Fibroblast of pulmonary artery (primary cell): ENCODE measurements around the gene TWF1.

Source experiments
- DNase-seq: peaks from one replicate; pipeline ENCODE4 v3.0.0-alpha.2; 2010; ENCODE audit warnings: low read depth
- H3K4me3 ChIP-seq: replicated peaks from 2 replicates; pipeline ENCODE4 v1.5.1; 2011; ENCODE audit warnings: low read depth, mild to moderate bottlenecking, control low read depth, low read length, moderate library complexity
- CTCF ChIP-seq: IDR thresholded peaks from 2 replicates; pipeline ENCODE4 v1.5.1; 2011; ENCODE audit warnings: mild to moderate bottlenecking, control low read depth, low read length, inconsistent platforms; ENCODE audit errors: missing control alignments

Gene TWF1

GRCh38 chr12:43776498-43776897, 29.6 kb downstream of the TWF1 start:
- peak; percentile 36 for DNase-seq
- H3K4me3 ChIP-seq, result no peak overlapping the region
- TF ChIP-seq CTCF, result peak; percentile 43

GRCh38 chr12:43766291-43766690, 39.8 kb downstream of the TWF1 start:
- TF ChIP-seq CTCF, result no peak
- H3K4me3 ChIP-seq, result no peak overlapping the region
- peak; percentile 51 for DNase-seq

GRCh38 chr12:43764528-43764927, 41.6 kb downstream of the TWF1 start:
- no peak for TF ChIP-seq CTCF
- no peak overlapping the region for H3K4me3 ChIP-seq
- DNase-seq, result no peak

GRCh38 chr12:43763769-43764168, 42.3 kb downstream of the TWF1 start:
- no peak for TF ChIP-seq CTCF
- H3K4me3 ChIP-seq, result no peak overlapping the region
- no peak for DNase-seq

- DNase-seq, result no peak
- no peak for TF ChIP-seq CTCF
- no peak overlapping the region for H3K4me3 ChIP-seq
Observed at GRCh38 chr12:43762596-43762995, 43.5 kb downstream of the TWF1 start.

- no peak for DNase-seq
- H3K4me3 ChIP-seq, result no peak overlapping the region
- no peak for TF ChIP-seq CTCF
Observed at GRCh38 chr12:43761500-43761899, 44.6 kb downstream of the TWF1 start.

- no peak overlapping the region for H3K4me3 ChIP-seq
- no peak for TF ChIP-seq CTCF
- no peak for DNase-seq
Observed at GRCh38 chr12:43760396-43760795, 45.7 kb downstream of the TWF1 start.
